IMR-90 (cell line): ENCODE results near the gene CLEC14A. TPM values are rescaled to one million over a fixed set of nuclear protein-coding genes. Genes with fewer than 3 reads are reported as not detected.

Source experiments
- ATAC-seq: fragments of 200-7000 bp; cut with Tn5 transposase; 2 replicates; pipeline ENCODE4 v1.9.1; 2020; ENCODE audit warnings: low read depth, mild to moderate bottlenecking, moderate library complexity
- BruUV-seq: library from RNA; stranded (reverse); fragments of 400-500 nt; replicated peaks from 2 replicates; lab custom pipeline; 2021; lab: Mats Ljungman, UMichigan
- CTCF ChIA-PET: fragments of 300-600 bp; formaldehyde crosslinking; extraction: SDS; loops from one replicate; lab custom pipeline; 2021; ENCODE audit warnings: antibody characterized with exemption; lab: Yijun Ruan, JAX
- POLR2A ChIA-PET: fragments of 300-600 bp; sonication (Branson Sonifier 250); formaldehyde crosslinking; loops from one replicate; lab custom pipeline; 2022; ENCODE audit warnings: antibody characterized with exemption; ENCODE audit not compliant: unreplicated experiment; lab: Charles Lee
- DNase-seq: peaks from one replicate; pipeline ENCODE4 v3.0.0; 2013
- H2AFZ ChIP-seq: replicated peaks from 2 replicates; pipeline ENCODE3; 2013; ENCODE audit warnings: low read length, mild to moderate bottlenecking; ENCODE audit not compliant: poor library complexity
- H2AK5ac ChIP-seq: 2 replicates; pipeline ENCODE4 v1.6.1; 2013; ENCODE audit warnings: low read depth, low read length, inconsistent platforms
- H2AK9ac ChIP-seq: replicated peaks from 2 replicates; pipeline ENCODE3; 2013; ENCODE audit warnings: mild to moderate bottlenecking, low read depth, low read length, moderate library complexity; ENCODE audit not compliant: poor library complexity
- H2BK120ac ChIP-seq: 2 replicates; pipeline ENCODE4 v1.6.1; 2013; ENCODE audit warnings: low read depth, low read length, inconsistent platforms
- H2BK15ac ChIP-seq: 3 replicates; pipeline ENCODE4 v1.6.1; 2013; ENCODE audit warnings: low read depth, low read length, inconsistent platforms
- H2BK20ac ChIP-seq: 2 replicates; pipeline ENCODE4 v1.6.1; 2013; ENCODE audit warnings: low read depth, mild to moderate bottlenecking, inconsistent platforms, low read length, moderate library complexity
- H2BK5ac ChIP-seq: 2 replicates; pipeline ENCODE4 v1.6.1; 2013; ENCODE audit warnings: mild to moderate bottlenecking, low read depth, low read length, inconsistent platforms; ENCODE audit not compliant: poor library complexity, severe bottlenecking
- H3K14ac ChIP-seq: replicated peaks from 2 replicates; pipeline ENCODE4 v1.6.1; 2013; ENCODE audit warnings: low read depth, low read length, inconsistent platforms
- H3K18ac ChIP-seq: 2 replicates; pipeline ENCODE4 v1.6.1; 2013; ENCODE audit warnings: low read depth, low read length, control low read depth
- H3K23ac ChIP-seq: 2 replicates; pipeline ENCODE4 v1.6.1; 2013; ENCODE audit warnings: low read depth, low read length, inconsistent platforms
- H3K27ac ChIP-seq: 2 replicates; pipeline ENCODE4 v1.5.1; 2013; ENCODE audit warnings: mild to moderate bottlenecking, control low read depth, low read length; ENCODE audit not compliant: insufficient read depth
- H3K27me3 ChIP-seq: 2 replicates; pipeline ENCODE4 v1.6.1; 2013; ENCODE audit warnings: low read length; ENCODE audit not compliant: control insufficient read depth, insufficient read depth
- H3K36me3 ChIP-seq: 2 replicates; pipeline ENCODE4 v1.6.1; 2013; ENCODE audit warnings: low read length, mixed read lengths; ENCODE audit not compliant: control insufficient read depth, insufficient read depth
- H3K4ac ChIP-seq: 2 replicates; pipeline ENCODE4 v1.6.1; 2013; ENCODE audit warnings: low read depth, low read length, inconsistent platforms
- H3K4me1 ChIP-seq: 2 replicates; pipeline ENCODE4 v1.6.1; 2013; ENCODE audit warnings: low read length, mixed read lengths; ENCODE audit not compliant: control insufficient read depth, insufficient read depth
- H3K4me2 ChIP-seq: 2 replicates; pipeline ENCODE4 v1.6.1; 2013; ENCODE audit warnings: low read depth, mild to moderate bottlenecking, control low read depth, low read length, moderate library complexity
- H3K4me3 ChIP-seq: 2 replicates; pipeline ENCODE4 v1.5.1; 2013; ENCODE audit warnings: low read depth, mild to moderate bottlenecking, control low read depth, low read length, moderate library complexity; ENCODE audit not compliant: insufficient read depth
- H3K56ac ChIP-seq: 2 replicates; pipeline ENCODE4 v1.6.1; 2013; ENCODE audit warnings: low read length, inconsistent platforms; ENCODE audit not compliant: insufficient read depth; ENCODE audit errors: extremely low read depth
- H3K79me1 ChIP-seq, 2 experiments: 2 replicates each; pipeline ENCODE4 v1.6.1; 2013; ENCODE audit warnings: low read length in 2 of 2, inconsistent platforms in 1 of 2, low read depth in 1 of 2
- H3K9ac ChIP-seq: 2 replicates; pipeline ENCODE4 v1.6.1; 2013; ENCODE audit warnings: low read depth, low read length, control low read depth
- H3K9me1 ChIP-seq: 2 replicates; pipeline ENCODE4 v1.6.1; 2013; ENCODE audit warnings: low read length, inconsistent platforms; ENCODE audit not compliant: insufficient read depth
- H3K9me3 ChIP-seq: 2 replicates; pipeline ENCODE4 v1.6.1; 2013; ENCODE audit warnings: low read length; ENCODE audit not compliant: control insufficient read depth, insufficient read depth
- H4K20me1 ChIP-seq: 2 replicates; pipeline ENCODE4 v1.6.1; 2013; ENCODE audit warnings: low read length, inconsistent platforms; ENCODE audit not compliant: insufficient read depth
- H4K5ac ChIP-seq: 2 replicates; pipeline ENCODE4 v1.6.1; 2013; ENCODE audit warnings: mild to moderate bottlenecking, low read depth, low read length, control low read depth
- H4K8ac ChIP-seq, 2 experiments: 2 replicates each; pipeline ENCODE4 v1.6.1; 2013; ENCODE audit warnings: low read depth in 2 of 2, low read length in 2 of 2, control low read depth in 1 of 2, inconsistent platforms in 1 of 2
- H4K91ac ChIP-seq: 2 replicates; pipeline ENCODE4 v1.6.1; 2013; ENCODE audit warnings: low read depth, low read length, inconsistent platforms; ENCODE audit not compliant: insufficient read depth
- BHLHE40 ChIP-seq: fragments of 150-350 bp; IDR thresholded peaks from 2 replicates; pipeline ENCODE4 v1.6.1; 2016; ENCODE audit warnings: mild to moderate bottlenecking, low read depth, low read length
- CHD1 ChIP-seq: IDR thresholded peaks from 2 replicates; pipeline ENCODE4 v1.6.1; 2012; ENCODE audit warnings: low read depth, low read length, improper control_type of control experiment
- CTCF ChIP-seq: conservative IDR thresholded peaks from 2 replicates; pipeline ENCODE4 v1.5.1; 2012; ENCODE audit warnings: mild to moderate bottlenecking, low read depth, low read length, improper control_type of control experiment
- ELK1 ChIP-seq: fragments of 150-350 bp; IDR thresholded peaks from 2 replicates; pipeline ENCODE4 v1.6.1; 2016; ENCODE audit warnings: low read depth, mild to moderate bottlenecking, low read length, moderate library complexity, borderline replicate concordance
- MAZ ChIP-seq: IDR thresholded peaks from 2 replicates; pipeline ENCODE4 v1.6.1; 2012; ENCODE audit warnings: low read depth, mild to moderate bottlenecking, low read length, improper control_type of control experiment, moderate library complexity, borderline replicate concordance
- NFE2L2 ChIP-seq: fragments of 150-350 bp; IDR thresholded peaks from 2 replicates; pipeline ENCODE4 v1.6.1; 2016; ENCODE audit warnings: low read depth, mild to moderate bottlenecking, low read length
- RCOR1 ChIP-seq: IDR thresholded peaks from 2 replicates; pipeline ENCODE4 v1.6.1; 2012; ENCODE audit warnings: mild to moderate bottlenecking, low read length, improper control_type of control experiment; ENCODE audit not compliant: insufficient replicate concordance
- RFX5 ChIP-seq: IDR thresholded peaks from 2 replicates; pipeline ENCODE4 v1.8.0; 2012; ENCODE audit warnings: low read depth, mild to moderate bottlenecking, low read length, moderate library complexity
- dilution Hi-C: fragments of 300-500 bp; cut with HindIII; formaldehyde crosslinking; loops from one replicate; pipeline ENCODE4 v1.14.3; 2018; ENCODE audit warnings: low sequenced_read_pairs; ENCODE audit not compliant: unreplicated experiment
- in situ Hi-C: fragments of 300-500 bp; cut with MboI; formaldehyde crosslinking; loops from 3 replicates; pipeline ENCODE4 v1.14.3; 2019; ENCODE audit warnings: low sequenced_read_pairs, inconsistent platforms, mixed read lengths
- intact Hi-C: fragments of 100-400 bp; cut with micrococcal nuclease; formaldehyde crosslinking; loops from 2 replicates; pipeline ENCODE4 v1.10.0; 2022
- polyA plus RNA-seq, 3 experiments: library from polyadenylated mRNA; depleted of rRNA; stranded (reverse); fragments of >200 nt; gene quantifications; 2 replicates each; pipeline ENCODE4 v1.2.3, GENCODE V29; 2012; ENCODE audit warnings: low replicate concordance in 1 of 3
- total RNA-seq: library from RNA; depleted of rRNA; stranded (reverse); fragments of >200 nt; gene quantifications from 2 replicates; pipeline ENCODE4 v1.2.3, GENCODE V29; 2012

The CLEC14A gene
- total and polyA plus RNA-seq, 2 of the 4 experiments (the other 2 are of a cell fraction) = 3.0 to 6.2 TPM

- H3K9me3 ChIP-seq = no peaks in the 10 kb centered on the region; the same call in 1 of the 2 replicates
- H2BK5ac ChIP-seq = peak overlapping the region; percentile 98
- POLR2A ChIA-PET = no interaction called here
- dilution Hi-C loops (no loop called here), in situ Hi-C loops (no loop called here), intact Hi-C loops (loop anchor here (2.0 kb wide), 1 partner anchor 81 kb away; no protein-coding TSS in a partner anchor)
- ATAC-seq = peak; percentile 33
- peak overlapping the region; percentile 61 for H3K14ac ChIP-seq
- DNase-seq = peak; percentile 34
- no peaks in the 10 kb centered on the region for H3K27me3 ChIP-seq
- peak overlapping the region; percentile 49; the same call in 1 of the 2 replicates for H3K23ac ChIP-seq
- peak overlapping the region; percentile 72; the same call in 1 of the 2 replicates for H3K56ac ChIP-seq
- peak overlapping the region; percentile 79 for H4K91ac ChIP-seq
- BruUV-seq = no TSS peak
- peak overlapping the region; percentile 94 for H2BK15ac ChIP-seq
- H4K8ac ChIP-seq = peak overlapping the region; percentile 70 to 87
- H2BK20ac ChIP-seq = peak overlapping the region; percentile 93
- H2BK120ac ChIP-seq = peak overlapping the region; percentile 91
- no peaks in the 10 kb centered on the region for H4K20me1 ChIP-seq
- H3K4me2 ChIP-seq = peak overlapping the region; percentile 57; the same call in 1 of the 2 replicates
- 0 out of 2 replicates have a peak overlapping the region, but pooled peaks have one; percentile 5 for H3K27ac ChIP-seq
- peak overlapping the region; percentile 74; the same call in 1 of the 2 replicates for H2AK5ac ChIP-seq
- peak overlapping the region; percentile 96; the same call in 1 of the 2 replicates for H3K18ac ChIP-seq
- CTCF ChIA-PET = interaction anchor here (0.6 to 1.2 kb wide), 4 partner anchors 19 to 114 kb away, joined by 3 to 5 read pairs (median 3); no protein-coding TSS in a partner anchor
- no peak for TF ChIP-seq MAZ
- no peak for TF ChIP-seq RCOR1
- 0 out of 2 replicates have a peak, but pooled peaks have one; percentile 27 for TF ChIP-seq RFX5
- no peak for TF ChIP-seq ELK1
- no peak for TF ChIP-seq CHD1
- TF ChIP-seq NFE2L2 = no peak
- no peak for TF ChIP-seq CTCF
- TF ChIP-seq BHLHE40 = no peak
- H4K5ac ChIP-seq = peak overlapping the region; percentile 81; the same call in 1 of the 2 replicates
- peaks cover 6% of the 10 kb centered on the region; the same call in 1 of the 2 replicates for H3K4me1 ChIP-seq
- no peak overlapping the region; the same call in 1 of the 2 replicates for H3K9ac ChIP-seq
- no peak overlapping the region for H2AK9ac ChIP-seq
- H3K4me3 ChIP-seq = no peak overlapping the region
- peak overlapping the region; percentile 64 for H3K4ac ChIP-seq
- no peak overlapping the region for H2AFZ ChIP-seq
- no peaks in the 10 kb centered on the region for H3K9me1 ChIP-seq
- no peaks in the 10 kb centered on the region for H3K79me1 ChIP-seq
- H3K36me3 ChIP-seq = no peaks in the 10 kb centered on the region; the same call in 1 of the 2 replicates
Measured at GRCh38 chr14:38291681-38292467, 36.0 kb upstream of the CLEC14A start.
